OCI-M2 (cell line): Measurements from ENCODE around the gene BIRC6.
A peak's percentile ranks its signal among the peaks of the same experiment; 100 is the strongest.
"Not testable (repeated sequence)": the region's sequence is repeated elsewhere in the genome, so short reads cannot be mapped to it uniquely, and the experiment has no call there.

Source experiments
- DNase-seq: peaks from one replicate; lab custom pipeline; 2025; ENCODE audit not compliant: unreplicated experiment; lab: John Stamatoyannopoulos, UW

The BIRC6 gene

DNA sequence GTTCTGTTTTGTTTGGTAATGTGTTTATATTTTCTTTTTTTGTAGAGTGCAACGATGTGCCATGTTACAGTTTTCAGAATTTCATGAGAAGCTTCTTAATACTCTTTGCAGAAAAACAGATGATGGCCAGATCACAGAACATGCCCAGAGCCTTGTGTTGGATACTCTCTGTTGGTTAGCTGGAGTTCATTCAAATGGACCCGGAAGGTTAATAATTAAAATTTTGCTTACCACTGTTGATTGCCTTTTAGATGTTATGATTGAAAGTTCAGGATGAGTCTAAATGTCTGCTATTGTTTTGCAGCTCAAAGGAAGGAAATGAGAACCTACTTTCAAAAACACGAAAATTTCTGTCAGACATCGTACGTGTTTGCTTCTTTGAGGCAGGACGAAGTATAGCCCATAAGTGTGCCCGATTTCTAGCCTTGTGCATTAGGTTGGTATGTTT is 85.2 kb downstream of the BIRC6 start:
- no peak for DNase-seq

DNA sequence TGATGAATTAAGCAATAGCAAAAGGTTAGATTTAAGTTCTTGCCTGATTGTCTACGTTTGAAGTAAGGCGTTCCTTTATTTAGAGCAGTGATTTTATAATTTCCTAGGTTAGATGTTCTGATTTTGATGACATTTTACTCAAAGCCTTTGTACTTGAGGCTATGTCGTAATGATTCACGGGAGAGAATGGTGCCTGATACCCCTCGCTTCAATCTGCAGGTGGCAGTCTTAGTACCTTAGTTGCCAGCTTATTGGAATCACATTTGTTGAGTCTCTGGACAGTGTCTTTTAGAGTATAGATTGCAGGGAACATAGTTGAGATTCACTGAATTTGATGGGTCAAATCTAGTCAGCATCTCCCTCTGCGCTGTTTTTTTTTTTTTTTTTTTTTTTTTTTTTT is 89.5 kb downstream of the BIRC6 start:
- DNase-seq = no peak

DNA sequence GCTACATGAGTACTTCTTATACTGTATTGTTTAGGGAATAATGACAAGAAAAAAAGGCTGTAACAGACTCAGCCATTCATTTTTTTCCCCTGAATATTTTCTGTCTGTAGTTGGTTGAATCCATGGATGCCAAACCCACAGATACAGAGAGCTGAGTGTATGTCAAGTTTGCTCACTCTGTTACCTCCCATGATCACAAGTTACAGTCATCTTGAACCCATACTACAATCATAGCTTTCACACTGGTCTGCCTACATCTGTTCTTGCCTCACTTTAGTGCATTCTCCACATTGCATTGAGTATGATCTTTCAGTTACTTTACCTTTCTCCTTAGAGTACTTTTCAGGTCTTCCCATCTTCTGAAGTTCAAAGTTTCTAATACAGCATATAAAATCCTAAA is 94.0 kb downstream of the BIRC6 start:
- no peak for DNase-seq

- no peak for DNase-seq
These were observed 95.7 kb downstream of the BIRC6 start for GRCh38 chr2:32452338-32453064.

GRCh38 chr2:32453242-32454062 is 96.6 kb downstream of the BIRC6 start:
- DNase-seq = no peak

- DNase-seq = no peak
These were observed 99.0 kb downstream of the BIRC6 start for GRCh38 chr2:32455816-32456215.

DNA sequence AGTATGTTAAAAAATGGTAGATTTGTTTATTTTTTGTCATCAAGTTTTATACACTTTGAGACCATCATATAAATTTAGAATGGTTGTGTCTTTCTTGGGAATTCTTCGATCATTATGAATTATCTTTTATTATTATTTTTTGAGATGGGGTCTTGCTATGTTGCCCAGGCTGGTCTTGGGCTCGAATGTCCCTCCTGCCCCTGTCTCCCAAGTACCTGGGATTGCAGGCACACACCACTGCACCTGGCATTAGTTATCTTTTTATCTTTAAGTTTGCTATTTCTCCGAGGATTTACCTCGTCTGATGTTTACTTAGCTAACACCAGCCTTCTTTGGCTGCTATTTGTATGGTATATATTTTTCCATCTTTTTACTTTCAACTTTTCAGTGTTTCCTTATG is 100.0 kb downstream of the BIRC6 start:
- no peak for DNase-seq

DNA sequence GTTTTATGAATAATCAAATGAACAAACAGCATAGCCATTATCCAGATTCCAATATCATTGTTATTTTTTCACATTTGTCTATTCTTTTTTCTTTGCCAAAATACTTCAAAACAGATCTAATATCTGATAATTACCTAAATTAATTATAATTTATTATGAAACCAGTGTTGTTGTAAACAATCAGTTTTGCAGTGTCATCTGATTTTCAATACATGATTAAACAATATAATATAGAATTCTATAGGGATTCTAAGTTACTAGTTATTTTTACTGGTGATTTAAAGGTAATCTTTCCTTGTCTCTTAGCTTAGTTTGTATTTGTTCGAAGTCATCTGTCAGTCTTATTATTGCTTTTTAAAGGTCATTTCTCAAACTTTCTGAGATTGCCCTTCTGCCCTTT is 101.0 kb downstream of the BIRC6 start:
- DNase-seq = no peak

DNA sequence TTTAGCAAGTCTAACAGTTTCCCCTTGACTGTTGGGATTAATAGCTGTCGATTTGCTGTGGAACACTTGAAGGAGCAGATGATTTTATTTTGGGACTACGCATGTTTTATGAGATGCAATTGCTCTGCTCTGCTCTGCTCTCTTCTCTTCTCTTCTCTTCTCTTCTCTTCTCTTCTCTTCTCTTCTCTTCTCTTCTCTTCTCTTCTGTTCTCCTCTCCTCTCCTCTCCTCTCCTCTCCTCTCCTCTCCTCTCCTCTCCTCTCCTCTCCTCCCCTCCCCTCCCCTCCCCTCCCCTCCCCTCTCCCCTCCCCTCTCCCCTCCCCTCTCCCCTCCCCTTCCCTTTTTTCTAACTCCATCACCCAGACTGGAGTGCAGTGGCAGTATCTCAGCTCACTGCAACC is 104.0 kb downstream of the BIRC6 start:
- not testable (repeated sequence) for DNase-seq

- no peak for DNase-seq
These were observed 106.3 kb downstream of the BIRC6 start for GRCh38 chr2:32463110-32463509.

GRCh38 chr2:32464431-32464830 is 107.6 kb downstream of the BIRC6 start:
- no peak for DNase-seq

GRCh38 chr2:32472605-32473004 is 115.8 kb downstream of the BIRC6 start:
- no peak for DNase-seq

GRCh38 chr2:32474381-32474780 is 117.6 kb downstream of the BIRC6 start:
- DNase-seq = no peak

DNA sequence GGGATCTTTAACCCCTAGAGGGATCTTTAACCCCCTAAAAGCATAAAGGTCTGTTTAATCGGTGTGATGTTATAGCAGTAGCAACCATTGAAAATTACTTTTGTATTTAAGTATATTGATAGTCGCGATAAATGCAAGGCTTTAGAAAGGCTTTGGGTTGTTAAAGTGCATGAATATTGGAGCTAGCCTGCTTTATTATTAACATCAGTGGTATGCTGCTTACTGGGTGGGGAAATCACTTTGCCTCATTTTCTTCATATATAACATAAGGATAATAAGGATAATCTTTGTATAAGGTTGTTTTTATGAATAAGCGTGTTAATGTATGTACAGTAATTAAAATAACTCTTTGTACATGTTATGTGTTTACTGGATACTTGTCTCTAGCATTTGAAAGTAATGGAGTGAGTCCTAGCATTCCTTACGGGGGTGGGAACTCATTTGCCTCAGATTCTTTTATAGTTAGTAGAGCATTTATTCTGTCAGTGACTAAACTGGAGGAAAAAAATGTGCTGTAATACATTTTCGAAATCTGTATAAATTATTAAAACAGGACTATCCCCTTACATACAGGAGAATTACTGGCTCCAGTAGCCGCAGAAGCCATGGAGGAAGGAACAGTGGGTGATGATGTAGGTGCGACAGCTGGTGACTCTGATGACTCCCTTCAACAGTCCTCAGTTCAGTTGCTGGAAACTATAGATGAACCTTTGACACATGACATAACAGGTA is 122.2 kb downstream of the BIRC6 start:
- no peak for DNase-seq

GRCh38 chr2:32479993-32480392 is 123.2 kb downstream of the BIRC6 start:
- peak; percentile 35 for DNase-seq

DNA sequence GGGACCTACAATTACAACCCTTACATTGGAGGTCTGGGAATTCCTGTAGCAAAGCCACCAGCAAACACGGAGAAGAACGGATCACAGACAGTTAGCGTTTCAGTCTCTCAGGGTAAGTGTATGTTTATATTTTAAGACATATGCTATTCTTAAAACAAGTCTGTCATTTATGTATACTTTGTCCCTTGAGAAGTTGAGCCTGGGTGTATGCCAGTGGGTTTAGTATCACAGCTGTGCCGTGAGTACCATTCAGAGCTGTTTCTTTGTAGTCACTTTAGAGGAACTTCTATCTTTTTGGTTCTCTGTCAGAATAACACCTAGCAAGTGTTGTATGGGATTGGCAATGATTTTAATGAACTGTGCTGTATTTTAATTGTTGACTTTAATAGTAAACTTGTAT is 125.6 kb downstream of the BIRC6 start:
- no peak for DNase-seq

DNA sequence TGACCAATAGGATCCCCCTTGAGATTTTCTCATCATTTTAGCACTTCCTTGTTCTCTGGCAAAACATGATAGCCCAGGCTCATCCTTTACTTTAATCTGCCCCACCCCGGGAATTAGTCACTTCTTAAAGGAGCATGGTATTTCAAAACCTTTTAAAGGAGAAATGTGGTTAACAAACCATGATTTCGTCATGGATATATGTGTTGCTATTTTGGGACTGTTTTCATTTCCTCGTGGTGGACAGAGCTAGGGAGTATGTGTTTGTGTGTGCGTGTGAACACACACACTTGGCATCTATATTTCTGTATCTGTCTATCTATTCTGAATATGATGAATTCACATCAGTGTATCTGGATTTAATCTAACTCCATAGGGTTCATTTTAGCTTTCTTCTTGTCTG is 128.1 kb downstream of the BIRC6 start:
- no peak for DNase-seq

DNA sequence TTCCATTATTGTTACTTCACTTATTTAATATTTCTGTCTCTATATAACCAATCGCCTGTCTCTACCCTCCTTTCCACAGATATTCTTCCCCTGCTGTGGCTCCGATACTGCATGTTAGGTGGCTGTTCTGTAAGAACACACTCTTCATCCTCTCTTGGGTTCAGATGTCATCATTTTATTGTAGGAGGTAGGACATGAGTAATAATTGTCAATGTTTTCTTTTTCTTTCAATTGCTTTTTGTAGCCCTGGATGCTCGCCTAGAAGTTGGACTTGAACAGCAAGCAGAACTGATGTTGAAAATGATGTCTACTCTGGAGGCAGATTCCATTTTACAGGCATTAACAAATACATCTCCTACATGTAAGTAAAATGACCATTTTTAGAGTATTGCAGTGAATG is 128.6 kb downstream of the BIRC6 start:
- no peak for DNase-seq

- DNase-seq = no peak
These were observed 132.2 kb downstream of the BIRC6 start for GRCh38 chr2:32489061-32489460.

GRCh38 chr2:32491346-32491745 is 134.5 kb downstream of the BIRC6 start:
- DNase-seq = no peak

- DNase-seq = no peak
These were observed 138.3 kb downstream of the BIRC6 start for GRCh38 chr2:32495139-32495538.

- no peak for DNase-seq
These were observed 139.8 kb downstream of the BIRC6 start for GRCh38 chr2:32496662-32497061.
